ELF-1 (cell line): Measurements from ENCODE around the gene MTCL3.
A peak's percentile ranks its signal among the peaks of the same experiment; 100 is the strongest.

ENCODE experiments used
- DNase-seq: peaks from one replicate; pipeline ENCODE4 v3.0.0-alpha.2; 2016; ENCODE audit warnings: low read depth, low spot score

Gene MTCL3

GRCh38 chr6:127515234-127515793 is 3.8 kb downstream of the MTCL3 start:
- DNase-seq, result no peak

DNA sequence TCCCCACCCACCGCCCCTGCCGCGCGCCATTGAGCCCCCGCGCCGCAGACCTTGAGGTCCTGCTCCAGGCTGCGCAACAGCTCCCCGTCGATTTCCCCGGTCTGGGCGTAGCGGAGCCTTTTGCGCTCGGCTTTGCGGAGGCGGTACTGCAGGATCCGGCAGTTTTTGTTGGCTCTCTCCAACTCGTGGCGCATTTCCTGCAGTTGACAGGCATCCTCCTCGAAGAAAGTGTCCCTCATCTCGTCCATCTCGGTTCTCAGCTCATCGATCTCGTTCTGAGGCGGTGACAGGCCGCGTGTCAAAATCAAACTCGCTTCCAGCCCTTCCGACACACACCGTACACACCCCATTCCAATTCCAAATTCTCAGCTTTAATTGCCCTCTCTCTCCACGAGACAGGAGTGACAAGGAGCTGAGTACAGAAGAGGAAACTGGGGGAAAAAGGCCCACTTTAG is 4.3 kb downstream of the MTCL3 start:
- DNase-seq, result peak; percentile 57

DNA sequence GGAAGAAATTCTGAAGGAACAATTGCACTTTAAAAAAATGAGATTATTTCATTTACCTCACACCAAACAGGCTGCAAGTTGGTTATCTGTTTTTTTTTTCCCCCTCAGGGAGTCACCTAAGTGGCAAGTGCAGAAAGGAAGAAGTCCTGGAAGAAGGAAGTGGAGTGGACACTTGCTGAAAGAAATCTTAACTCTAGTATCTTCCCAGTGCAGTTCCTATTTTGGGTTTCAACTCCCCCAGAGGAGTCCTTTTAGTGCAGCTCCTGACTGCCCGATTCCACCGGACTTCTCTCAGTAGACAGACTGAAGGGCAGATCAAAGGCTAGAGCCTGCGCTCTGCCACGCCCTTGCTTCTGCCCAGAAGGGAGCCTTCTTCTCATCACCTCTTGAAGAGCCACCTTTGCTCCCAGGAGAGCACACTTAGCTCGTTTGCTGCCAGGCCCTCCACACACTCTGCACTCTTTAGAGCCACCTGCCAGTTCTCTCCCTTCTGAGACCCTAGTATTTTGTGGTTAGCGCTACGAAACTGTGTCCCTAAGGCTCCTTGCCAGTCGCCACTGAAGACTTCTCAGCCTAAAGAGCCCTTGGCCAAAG is 4.9 kb downstream of the MTCL3 start:
- DNase-seq, result no peak

DNA sequence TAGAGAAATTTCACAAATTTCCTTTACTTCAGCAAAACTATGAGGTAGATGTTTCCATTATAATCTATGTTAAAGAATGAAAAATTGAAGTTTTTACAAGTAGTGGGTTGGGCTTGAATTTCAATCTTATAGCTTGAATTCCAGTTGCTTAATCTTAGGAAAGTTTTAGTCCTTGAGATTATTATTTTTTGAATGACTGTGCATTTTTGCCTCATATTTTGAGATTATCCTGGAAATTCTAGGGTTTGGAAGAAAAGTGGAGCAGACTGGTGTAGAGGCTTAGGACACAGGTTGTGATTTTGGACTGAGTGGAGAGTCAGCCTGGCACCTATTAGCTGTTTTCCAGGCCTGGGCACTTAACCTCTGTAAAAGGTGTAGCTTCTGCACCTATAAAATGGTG is 5.7 kb downstream of the MTCL3 start:
- no peak for DNase-seq

DNA sequence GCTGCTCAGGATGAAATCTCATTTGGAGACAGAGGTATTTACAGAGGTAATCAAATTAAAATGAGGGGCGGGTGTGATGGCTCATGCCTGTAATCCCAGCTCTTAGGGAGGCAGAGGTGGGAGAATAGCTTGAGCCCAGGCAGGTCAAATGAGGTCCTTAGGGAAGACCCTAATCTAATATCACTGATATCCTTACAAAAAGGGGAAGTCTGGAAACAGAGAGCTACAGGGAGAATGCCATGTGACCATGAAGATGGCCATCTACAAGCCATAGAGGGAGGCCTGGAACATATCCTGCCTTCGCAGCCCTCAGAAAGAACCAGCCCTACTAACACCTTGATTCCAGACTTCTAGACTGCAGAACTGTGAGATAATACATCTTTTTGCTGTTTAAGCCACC is 8.3 kb downstream of the MTCL3 start:
- no peak for DNase-seq

DNA sequence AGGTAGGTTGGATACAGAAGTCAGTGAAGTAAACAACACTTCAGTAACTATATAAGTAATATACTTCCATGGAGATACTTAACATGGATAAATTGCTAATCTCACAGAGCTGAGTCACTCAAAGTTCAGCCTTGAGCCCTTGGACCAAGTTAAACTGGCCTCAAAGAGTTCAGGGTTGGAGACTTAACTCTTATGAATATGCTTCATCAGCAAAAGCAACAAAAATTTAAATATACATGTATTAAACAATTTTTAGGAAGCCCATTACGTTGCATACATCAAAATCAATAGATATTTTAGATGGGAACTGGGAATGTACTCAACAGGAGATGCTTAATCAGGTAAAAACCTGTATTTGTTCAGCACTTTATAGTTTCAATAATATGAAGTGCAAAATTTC is 12.2 kb downstream of the MTCL3 start:
- DNase-seq, result no peak

DNA sequence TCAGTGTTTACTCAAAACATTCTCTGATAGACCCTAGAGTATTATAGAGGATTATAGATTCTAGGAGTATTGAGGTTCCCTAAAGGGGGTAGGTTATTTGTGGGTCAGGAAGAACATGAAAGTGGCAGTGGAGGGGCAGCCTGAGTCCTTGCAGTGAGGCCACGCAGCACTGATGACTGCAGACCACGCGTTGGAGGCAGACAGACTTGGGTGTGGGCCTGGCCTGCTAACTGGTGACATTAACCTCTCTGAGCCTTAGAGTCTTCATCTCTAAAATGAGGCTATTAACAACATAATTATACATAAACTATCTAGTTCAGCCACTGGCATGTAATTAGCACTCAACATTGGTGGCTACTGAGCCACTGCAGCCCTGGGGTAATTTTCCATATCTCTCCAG is 16.1 kb downstream of the MTCL3 start:
- no peak for DNase-seq

DNA sequence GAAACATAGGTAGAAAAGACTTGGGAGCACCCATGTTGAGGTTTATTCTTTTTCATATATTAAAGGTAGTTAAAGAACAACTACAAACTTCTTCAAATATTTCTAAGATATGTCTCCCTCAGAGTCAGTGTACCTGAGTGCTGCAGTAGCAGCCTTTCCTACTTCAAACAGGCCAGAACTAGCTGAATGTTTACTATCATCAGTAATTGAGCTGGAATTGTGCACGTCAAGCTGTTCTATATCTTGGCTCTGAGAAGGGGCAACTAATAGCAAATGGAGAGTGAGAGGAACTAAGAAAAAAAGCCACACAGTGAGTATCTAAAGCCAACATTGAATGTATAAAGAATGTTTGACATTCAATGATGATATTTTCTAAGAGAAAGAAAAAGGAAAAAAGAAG is 21.7 kb downstream of the MTCL3 start:
- no peak for DNase-seq

GRCh38 chr6:127496471-127496870 is 22.7 kb downstream of the MTCL3 start:
- DNase-seq, result no peak

DNA sequence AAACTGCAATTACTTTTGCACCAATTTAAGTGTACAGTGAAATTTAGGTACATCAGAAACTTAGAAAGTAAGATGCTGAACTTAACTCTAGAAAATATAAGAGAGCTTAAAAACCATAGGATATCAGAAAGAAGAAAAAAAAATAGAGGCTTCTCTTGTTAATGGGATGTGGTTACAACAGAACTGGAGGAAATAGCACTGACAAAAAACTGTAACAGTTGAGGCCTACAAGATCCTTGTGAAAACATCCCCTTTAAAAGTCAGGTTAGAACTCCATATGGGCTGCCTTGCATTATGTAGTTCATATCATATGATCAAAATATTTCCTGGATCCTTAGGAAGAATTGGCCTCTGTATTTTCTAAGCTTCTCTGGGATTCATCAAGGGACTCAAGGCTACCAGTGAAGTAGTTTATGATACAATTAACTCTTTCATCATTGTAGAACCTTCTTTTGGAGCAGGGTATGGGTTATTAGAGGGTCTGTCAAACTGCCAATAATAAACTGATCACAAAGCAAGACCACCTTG is 24.8 kb downstream of the MTCL3 start:
- DNase-seq, result no peak

- DNase-seq, result no peak
These were observed 29.9 kb downstream of the MTCL3 start for GRCh38 chr6:127489248-127489647.

DNA sequence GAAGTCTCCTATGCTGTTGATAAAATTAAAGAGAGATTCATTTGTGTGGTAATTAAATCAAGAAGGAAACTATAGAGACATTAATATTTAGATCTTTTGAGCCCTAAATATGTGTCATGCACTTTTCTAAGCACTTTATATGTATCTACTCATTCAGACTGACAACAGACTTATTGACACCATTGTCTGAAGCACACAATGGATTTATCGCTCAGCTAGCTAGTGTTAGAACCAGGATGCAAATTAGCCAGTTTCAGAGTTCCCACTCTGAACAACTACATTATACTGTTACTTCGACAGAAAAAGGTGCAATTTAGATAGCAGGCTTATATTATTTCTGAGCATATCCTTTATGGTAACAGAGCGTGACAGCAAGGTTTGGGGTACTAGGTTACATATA is 32.2 kb downstream of the MTCL3 start:
- DNase-seq, result no peak

DNA sequence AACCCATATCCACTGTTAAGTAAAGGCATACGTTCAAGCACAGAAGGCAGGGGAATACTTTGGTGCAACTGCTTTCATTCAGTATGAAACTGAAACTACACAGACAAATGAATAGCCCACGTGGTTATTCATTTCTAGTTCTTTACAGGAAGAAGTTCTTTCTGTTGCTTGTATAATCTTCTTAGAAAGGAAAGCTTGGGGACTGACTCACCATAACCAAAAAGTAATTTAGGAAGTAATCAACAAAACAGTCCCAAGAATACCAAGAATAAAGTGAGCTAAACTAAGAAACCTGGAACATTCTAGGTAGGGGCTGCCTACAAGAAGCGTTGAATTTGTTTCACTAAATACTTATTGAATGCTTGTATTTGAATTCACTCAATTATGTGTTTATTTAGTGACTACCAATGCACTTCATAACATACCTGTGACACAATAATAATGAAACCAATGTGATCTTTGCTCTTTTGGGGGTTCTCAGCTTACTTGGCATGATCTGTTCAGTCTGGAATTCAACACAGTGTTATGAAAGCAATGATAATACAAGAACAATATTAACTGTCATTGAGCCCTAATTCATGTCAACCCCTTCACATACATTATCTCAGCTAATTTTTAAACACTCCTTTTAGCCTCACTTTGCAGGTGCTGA is 34.8 kb downstream of the MTCL3 start:
- no peak for DNase-seq

DNA sequence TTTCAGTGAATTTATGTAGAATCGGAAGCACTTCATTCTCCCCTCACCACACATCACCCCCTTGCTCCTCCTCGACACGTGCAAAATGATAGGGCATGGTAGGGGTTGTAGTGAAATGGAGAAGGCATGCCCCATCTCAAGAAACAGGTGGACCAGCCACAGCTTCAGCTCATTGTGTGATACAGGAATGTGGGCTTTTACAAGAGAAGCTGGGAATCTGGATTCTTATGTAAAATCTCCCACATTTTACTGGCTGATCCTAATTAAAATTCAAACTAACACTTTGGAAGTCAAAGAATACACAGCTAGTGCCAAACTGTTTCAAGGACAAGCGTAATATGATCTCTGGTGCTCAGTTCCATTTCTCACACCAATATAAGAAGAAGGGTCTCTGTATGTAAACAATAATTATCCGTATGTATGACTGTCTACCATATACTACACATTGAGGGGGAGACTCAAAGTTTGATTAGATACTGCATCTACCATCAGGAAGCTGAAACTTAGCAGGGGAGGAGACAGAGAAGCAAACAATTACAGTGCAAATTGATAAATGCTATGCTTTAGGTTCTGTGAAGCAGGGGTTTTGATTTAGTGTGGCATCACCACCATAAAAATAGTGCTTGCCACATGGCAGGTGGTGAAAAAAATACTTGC is 35.6 kb downstream of the MTCL3 start:
- DNase-seq, result peak; percentile 10

- DNase-seq, result no peak
These were observed 36.8 kb downstream of the MTCL3 start for GRCh38 chr6:127482325-127482724.

- peak; percentile 22 for DNase-seq
These were observed 37.5 kb downstream of the MTCL3 start for GRCh38 chr6:127481628-127482027.

DNA sequence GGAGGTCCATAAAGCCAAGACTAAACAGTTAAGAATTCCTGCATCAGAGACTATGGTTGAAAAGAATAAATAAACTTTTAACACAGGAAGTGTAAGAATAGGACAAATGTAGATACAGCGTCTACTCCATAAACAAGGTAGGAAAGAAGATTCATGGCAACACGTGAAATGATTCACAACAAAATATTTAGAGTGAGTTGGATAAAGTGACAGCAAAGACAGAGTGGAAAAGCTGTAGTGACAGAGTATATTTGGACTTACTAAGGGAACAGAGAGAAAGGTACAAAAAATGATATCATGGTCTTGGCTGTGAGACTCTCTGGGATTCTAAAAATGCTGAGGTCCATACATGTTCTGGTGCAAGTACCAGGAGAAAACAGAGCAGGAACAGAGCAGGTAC is 38.0 kb downstream of the MTCL3 start:
- DNase-seq, result no peak

- no peak for DNase-seq
These were observed 41.5 kb downstream of the MTCL3 start for GRCh38 chr6:127477658-127478057.

- DNase-seq, result peak; percentile 48
These were observed 43.3 kb downstream of the MTCL3 start for GRCh38 chr6:127475823-127476176.

- no peak for DNase-seq
These were observed 43.9 kb downstream of the MTCL3 start for GRCh38 chr6:127475135-127475822.

- no peak for DNase-seq
These were observed 47.5 kb downstream of the MTCL3 start for GRCh38 chr6:127471379-127472255.
